GM19023 (cell line): ENCODE measurements around the gene CACNA2D3.

Source experiments
- ATAC-seq: cut with Tn5 transposase; IDR thresholded peaks from one replicate; pipeline ENCODE4 v1.9.1; 2021; ENCODE audit warnings: mild to moderate bottlenecking, moderate library complexity; ENCODE audit not compliant: unreplicated experiment

Gene CACNA2D3

DNA sequence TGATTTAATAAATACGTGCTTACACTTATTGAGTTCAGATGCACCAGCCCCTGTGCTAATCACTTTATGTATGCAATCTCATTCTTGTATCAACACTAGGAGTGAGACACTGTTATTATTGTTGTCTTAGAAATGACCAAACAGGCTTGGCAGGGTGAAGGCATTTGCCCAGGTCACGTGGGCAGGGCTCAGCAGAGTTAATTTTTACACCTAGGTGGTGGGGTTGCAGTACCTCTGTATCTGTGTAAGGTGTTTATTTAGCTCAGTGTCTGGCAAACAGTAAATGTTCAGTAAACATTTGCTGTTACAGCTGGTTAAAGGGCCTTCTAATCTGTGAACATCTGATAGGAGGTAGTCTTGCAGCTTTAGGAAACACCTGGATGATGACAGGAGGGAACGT is 200.0 kb downstream of the CACNA2D3 start:
- no peak for ATAC-seq

DNA sequence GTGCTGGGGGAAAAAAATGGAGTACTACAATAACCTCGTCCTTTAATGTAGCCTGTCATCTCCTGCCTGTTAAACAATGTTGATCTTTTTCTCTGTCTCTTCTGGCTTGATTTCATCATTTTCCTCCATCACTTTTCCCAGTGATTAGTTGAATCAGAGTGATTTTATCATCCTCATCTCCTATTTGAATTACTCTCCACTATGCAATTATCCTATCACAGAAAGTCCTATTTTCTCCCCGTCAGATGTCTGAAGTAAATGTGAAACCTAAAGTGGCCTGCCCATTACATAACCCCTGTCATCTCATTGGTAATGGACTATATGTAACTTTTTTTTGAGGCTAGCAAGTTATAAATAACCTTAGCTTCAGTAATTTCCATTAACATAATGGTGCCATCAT is 201.8 kb downstream of the CACNA2D3 start:
- ATAC-seq, result no peak

DNA sequence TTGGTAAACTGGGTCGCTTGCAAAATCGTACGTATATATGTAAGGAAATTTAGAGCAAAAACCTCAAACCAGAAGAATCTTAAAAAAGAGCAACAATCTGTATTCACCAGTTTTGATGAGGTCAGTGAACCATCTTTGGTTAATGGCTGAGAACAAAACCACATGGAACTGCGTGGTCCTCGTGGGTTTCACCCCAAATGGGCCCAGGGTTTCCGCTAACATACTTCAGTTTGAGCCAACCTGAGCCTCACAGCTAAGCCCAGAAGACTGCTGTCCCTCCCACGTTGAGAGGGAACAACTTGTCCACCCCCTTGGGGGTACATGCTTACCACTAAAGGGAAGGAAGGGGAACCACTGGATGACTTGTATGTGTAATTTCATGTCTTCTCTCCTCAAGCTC is 204.6 kb downstream of the CACNA2D3 start:
- ATAC-seq, result no peak

DNA sequence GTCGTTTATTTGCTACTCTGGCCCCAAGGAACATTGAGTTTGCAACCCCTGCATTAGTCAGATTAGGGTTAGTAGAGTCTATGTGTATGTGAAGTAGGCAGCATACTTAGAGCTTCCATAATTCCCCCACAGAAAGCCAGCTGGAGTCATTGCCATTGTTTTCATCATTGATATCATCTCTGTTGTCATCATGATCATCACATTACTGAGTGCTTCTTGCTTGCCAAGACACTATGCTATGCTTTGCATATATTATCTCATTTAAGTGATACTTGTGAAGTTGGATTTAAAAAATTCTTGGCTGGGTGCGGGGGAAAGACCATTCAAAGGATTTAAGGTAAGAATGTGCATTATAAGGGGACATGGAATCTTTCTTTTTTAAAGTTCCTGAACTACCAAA is 209.0 kb downstream of the CACNA2D3 start:
- ATAC-seq, result no peak

DNA sequence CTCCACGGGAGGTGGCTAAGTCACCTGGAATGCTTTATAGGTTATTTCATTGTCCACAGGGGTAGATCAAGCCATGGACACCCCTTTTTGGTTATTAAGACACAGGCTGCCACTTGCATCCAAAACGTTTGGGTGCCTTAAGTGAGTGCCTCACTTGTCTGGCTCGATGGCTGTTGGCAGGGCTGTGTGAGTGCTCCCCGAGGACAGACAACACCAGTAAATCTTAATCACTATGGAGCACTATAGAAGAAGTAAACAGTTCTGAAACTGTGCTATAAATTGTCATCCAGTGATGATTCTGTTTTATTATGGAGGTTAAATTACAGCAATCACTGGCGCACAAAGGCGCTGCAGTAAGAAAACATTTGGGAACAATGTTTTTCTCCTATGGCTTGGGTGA is 215.5 kb downstream of the CACNA2D3 start:
- ATAC-seq, result no peak

DNA sequence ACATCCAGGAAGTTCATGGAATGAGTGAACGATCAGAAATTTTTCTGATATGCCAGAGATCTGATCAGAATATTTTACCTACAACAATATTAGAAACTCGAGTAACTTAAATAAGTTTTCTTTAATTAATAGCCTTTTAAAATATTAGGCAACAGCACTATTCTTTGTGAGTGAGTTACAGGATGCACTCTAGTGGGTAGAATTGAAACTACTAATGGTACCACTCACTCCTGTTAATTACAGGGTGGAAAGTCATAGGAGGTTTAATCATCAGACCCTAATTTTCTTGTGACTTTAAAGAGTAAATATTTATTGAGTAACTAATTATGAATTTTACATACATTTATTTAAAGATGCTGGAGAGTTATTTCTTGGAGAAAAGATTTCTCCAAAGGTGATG is 217.3 kb downstream of the CACNA2D3 start:
- no peak for ATAC-seq

DNA sequence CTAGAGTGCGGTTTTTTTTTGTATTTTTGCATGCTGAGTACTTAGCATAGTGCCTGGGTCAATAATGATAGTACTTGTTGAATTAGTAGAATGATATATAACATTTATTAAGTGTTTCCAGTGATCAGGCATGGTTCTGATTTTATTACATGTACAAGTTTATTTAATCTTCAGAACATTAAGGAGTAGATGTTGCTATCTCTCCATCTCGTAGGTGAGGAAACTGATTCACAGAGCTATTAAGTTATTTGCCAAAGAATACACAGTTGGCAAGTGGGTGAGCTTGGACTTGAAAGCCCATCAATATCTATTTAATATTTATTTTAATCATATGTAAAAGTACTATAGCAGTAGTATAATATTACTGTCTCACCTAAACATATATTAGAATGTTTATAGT is 219.5 kb downstream of the CACNA2D3 start:
- ATAC-seq, result no peak

DNA sequence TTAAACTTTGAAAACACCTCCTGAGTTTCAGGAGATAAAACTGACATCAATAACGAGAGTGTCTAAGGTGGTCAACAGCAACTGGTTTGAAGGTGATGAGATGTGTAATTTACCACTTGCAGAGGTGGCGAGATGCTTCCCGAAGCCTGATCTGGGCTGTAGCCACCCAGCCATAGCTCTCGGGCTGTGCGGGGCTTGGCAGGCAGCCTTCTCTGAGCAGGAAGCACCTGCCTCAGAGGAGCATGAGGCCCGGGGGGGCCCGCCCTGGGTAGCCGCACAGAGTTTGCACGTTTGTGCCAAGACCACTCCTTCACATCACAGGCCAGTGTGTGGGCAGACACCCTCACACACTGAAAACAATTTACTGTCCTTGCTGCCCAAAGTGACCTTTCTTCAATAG is 220.3 kb downstream of the CACNA2D3 start:
- no peak for ATAC-seq

DNA sequence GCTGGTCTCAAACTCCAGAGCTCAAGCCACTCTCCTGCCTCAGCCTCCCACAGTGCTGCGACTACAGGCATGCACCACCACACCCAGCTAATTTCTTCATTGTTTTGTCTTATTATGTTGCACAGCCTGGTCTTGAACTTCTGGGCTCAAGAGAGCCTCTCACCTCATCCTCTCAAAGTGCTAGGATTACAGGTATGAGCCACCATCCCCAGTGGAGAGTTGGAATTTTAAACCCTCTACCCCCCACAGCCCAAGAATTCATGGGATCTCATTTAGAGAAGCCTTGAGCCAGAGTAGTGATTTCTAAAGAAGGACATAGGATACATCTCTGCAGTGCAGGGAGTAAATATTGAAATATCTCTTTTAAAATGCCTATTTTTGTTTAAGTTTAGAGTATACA is 221.1 kb downstream of the CACNA2D3 start:
- ATAC-seq, result no peak

DNA sequence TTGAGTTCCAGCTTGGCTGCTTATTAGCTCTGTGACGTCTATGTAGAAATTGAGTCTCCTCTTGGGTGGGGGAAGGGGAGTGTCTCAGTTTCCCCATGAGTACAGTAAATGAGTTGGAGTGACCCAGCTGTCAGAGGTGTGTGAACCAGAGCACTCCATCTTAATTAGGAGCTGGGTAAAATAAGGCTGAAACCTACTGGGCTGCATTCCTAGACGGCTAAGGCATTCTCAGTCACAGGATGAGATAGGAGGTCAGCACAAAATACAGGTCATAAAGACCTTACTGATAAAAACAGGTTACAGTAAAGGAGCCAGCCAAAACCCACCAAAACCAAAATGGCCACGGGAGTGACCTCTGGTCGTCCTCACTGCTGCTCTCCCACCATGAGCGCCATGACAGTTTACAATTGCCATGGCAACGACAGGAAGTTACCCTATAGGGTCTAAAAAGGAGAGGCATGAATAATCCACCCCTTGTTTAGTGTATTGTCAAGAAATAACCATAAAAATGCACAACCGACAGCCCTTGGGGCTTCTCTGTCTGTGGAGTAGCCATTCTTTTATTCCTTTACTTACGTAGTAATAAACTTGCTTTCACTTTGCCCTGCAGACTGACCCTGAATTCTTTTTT is 222.4 kb downstream of the CACNA2D3 start:
- no peak for ATAC-seq

DNA sequence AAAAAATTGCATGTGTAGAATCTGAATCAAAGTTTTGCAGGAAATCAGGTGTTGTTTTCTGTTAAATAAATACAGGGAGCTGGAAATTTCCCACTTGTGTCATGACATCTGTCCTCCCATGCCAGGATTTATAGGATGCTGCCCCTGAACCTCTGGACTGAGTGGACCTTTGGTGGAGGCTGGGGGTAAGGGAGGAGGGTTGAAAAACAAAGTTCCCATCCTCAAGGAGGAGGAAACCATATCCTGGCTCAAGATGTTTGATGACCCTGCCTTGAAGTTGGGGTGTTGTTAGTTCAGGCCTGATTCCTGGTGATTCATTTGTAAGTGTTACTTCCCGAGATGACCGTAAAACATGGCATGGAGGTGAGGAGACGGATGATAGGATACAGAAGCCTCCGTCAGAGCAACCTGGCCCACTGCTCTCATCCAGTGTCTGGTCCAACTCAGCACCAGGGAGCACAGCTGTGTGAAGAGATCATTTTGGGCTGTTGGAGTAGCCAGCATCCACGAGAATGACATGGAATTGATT is 223.6 kb downstream of the CACNA2D3 start:
- no peak for ATAC-seq

DNA sequence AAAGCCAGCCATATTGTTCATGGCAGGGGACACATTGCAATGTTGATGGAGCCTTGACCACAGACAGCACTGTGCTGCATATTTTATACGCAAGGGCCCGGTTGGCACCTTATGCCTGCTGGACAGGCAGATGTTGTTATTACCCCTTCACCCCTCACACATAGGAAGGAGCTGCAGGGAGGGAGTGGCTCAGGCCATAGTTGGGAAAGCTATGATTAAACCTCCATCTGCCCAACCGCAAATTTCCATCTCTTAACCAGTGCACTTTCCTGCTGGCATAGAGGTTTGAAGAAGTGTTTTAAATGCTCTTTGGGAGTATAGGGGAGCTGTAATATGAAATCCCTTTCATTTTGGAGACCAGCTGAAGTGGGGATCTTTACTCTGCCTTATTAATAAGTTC is 224.7 kb downstream of the CACNA2D3 start:
- ATAC-seq, result no peak

DNA sequence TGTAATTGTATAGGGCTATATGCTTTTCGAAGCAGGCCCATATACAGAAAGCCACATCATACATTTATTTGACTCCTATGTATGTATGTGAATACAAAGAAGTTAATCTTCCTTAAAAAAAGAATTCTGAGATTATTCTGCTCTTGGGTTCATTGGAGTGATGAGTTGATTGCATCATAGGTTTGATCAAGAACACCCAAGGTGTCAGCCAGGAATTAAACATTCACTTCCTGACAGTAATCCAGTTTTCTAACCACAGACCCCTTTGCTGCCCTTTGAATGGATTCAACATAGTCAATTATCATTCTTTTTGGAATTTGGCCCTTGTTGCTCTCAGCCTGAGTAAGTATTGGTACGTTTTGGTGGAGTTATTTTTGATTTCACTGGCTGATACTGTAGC is 225.6 kb downstream of the CACNA2D3 start:
- no peak for ATAC-seq

DNA sequence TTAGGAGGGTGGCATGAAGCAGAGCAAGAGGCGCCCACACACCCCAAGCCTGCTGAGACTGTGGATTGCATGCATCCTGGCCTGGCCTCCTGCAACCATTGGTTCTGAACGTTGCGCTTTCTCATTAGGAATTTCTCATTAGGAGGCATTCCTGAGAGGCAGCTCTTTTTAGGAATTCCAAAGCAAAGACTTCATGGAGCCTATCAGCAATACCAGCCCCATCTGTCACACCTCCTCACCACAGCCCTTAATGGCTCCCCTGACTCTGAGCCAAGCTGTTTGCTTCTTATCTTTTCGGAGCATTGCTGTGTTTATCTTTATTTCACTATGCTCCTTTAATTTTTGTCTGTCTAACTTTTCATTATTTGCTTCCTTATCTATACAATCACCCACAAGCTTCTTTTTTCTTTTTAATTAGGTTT is 226.9 kb downstream of the CACNA2D3 start:
- no peak for ATAC-seq

DNA sequence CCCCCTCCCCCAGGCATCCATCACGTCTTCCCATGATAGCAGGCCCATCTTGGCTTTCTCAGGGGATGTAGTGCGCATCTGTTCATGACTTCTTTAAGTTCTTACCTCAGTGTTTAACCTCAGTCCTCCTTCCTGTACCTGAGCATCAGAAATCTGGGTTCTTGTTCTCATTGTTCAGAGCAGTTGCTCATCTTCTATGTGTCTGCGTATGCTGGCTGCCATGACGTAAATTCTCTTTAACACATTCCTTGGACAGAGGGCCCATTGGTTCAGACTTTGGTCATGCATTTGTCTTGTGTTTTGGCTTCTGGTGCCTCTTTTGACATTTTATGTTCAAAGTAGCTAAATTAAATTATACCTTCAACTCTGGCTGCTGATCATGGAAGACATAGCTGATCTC is 227.3 kb downstream of the CACNA2D3 start:
- ATAC-seq, result no peak

DNA sequence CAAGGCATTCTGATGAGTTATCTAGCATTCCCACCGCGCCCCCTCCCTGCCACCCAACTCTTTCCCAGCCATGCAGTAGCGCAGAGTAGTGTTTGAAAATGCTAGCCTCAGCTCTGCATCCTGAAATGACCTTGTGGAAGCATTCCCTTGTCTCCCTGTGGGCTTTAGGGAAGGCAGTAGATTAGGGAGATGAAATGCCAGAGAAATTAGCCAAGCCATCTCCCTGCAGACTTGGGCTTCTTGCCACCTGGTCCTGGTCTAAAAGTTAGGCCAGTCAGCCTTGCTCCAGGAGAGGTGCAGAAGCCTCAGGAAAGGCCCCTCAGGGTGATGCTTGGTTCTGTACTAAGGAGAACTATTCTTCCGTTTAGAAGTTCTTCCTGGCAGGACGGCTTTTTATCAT is 231.2 kb downstream of the CACNA2D3 start:
- no peak for ATAC-seq

DNA sequence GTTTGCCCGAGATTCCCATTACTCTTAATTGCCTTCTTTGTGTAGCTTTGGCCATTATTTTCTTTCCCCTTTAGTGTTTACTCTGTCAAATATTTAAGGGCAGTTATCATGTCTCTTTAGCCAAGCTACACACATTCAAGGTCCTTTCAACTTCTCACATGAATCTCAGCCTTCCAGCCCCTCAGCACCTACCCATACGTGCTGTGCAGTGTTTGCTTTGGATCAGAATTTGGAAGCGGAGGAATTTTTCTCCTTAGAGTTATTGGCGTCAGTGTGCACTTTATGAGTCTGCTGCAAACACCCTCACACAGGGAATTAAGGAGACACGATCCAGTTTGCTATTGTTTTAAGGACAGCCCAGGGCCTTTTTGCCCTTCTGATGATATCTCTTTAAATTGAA is 231.6 kb downstream of the CACNA2D3 start:
- ATAC-seq, result no peak

DNA sequence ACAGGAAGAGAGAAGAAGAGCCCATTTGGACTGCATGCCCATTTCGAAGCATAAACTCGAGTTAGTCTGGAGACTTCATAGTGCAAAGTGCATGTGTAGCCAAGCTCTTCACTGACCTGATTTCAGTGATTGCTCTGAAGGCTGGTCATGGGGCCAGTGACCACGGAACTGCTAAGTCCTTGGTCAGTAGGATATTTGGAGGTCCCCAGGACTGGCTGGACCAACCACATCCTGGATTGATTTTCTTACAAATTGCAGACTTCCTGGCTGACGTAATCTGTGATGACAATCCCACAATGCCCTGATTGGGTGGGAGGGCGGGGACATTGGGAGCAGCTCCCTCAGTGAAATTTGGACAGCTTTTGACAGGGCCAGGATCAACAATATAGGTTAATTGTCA is 233.4 kb downstream of the CACNA2D3 start:
- no peak for ATAC-seq

DNA sequence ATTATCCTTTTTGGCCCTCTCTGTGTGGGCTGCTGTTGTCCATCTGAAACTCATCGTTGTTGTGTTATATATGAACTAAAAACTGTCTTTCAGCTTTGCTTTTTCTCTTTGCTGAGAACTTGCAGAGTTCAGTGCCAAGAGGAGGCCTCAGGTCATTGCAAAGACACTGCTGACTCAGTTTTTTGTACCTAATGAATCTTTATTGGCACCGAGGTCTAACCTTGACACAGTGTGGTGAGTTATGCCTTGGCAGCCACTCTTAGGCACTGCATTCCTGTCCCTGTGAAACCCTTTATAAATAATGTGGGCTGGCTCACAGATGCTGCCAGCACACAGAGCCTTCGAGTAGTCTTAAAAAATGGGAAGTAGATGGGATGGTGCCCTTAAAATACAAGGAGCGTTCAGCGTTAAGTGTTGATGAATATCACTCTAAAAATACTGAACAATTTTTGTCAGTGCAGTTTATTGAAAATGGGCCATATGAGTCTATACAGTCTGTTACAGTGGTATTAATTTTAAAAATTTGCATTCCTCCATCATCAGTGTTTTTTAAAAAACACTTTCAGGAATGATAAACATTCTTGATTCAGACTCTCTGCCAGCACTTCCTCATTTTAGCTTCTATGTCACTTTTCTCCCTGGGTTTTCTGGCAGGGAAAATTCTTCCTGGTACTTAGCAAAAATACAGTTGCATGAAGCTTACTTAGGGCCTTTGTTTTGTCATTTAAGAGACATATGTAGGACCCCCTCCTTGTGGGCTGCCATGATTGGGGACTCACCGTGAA is 234.1 kb downstream of the CACNA2D3 start:
- no peak for ATAC-seq

DNA sequence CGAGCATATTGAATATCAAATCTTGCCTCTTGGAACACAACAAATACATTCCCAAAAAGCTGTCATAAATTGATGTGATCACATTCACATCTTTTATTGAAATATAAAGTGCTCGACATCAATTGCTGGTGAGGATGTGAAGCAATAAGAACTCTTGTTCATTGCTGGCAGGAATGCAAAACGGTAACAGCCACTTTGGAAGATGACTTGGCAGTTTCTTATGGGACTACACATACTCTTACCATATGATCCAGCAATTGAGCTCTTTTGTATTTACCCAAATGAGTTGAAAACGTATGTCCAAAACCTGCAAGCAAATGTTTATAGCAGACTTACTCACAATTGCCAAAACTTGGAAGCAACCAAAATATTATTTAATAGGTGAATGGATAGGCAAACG is 234.9 kb downstream of the CACNA2D3 start:
- no peak for ATAC-seq

DNA sequence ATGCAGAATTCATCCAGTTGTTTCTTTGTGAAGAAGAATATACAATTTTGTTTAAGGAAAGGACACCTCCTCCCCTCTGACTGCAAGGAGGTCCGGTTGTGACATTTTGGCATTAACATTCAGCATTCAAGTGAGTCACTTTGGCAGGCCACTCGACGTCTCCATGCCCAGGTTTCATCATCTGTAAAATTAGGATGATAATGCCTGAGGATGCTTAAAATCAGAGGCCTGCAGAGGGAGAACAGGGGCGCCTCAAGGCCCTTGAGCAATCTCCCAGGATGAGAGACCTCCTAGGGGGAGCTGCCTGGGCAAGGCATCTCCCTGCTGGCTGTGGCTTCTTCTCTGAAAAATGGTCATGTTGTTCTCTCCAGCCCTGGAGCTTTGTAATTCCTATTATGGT is 236.0 kb downstream of the CACNA2D3 start:
- ATAC-seq, result no peak

DNA sequence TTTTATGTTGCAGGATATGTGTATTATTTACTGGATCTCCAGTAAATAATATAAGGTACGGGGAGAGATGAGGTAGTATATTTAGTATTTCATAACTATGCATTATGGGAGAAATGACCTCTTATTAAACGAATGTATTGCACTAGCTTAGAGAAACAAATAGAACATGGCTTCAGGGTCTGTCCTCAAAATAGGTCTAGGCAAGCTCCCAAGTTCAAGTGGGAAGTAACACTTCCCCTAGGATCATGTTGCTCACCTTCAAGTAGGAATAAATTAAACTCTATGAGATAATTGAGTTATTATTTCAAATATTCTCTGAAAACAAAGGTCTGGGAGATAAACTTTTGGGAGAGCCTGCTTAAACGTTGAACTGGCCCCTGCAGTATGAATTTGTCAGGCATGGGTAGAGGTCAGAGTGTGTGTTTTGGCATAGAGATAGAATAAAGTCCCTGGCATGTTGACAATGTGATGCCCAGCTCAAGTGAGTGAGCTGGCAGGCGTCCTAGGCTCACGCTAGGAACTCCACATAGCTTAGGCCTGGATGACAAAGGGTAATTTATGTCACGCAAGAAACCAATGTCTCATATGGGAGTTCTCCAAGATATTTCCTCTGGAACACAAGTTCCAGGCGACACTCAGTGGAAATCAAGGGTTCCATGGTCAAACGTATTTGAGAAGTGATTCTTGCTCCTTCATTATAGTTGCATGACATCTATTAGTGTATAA is 236.8 kb downstream of the CACNA2D3 start:
- no peak for ATAC-seq
